ENCODE results near the gene ARPC1A.

- no peak for TF ChIP-seq TAF1 (IDR thresholded peaks at IDR 0.05; ENCODE audit: borderline replicate concordance, insufficient read depth, low read length)
- TF ChIP-seq REST (IDR thresholded peaks at IDR 0.05; ENCODE audit: insufficient read depth in 1 of 2, low read depth in 2 of 2, low read length in 2 of 2): no peak
Observed at GRCh38 chr7:99406557-99406956, 80.9 kb downstream of the ARPC1A start.
